Upper lobe of left lung (tissue), 6 donors: ENCODE data around the gene MRAP. TPM values are rescaled to one million over a fixed set of nuclear protein-coding genes. Genes with fewer than 3 reads are reported as not detected.

ENCODE experiments used
- ATAC-seq, 2 donors: fragments of 200-7000 bp; cut with Tn5 transposase; one replicate each; pipeline ENCODE4 v1.9.1; 2022; ENCODE audit warnings: mild to moderate bottlenecking in 2 of 2, moderate library complexity in 2 of 2; ENCODE audit not compliant: low FRiP score in 2 of 2
- DNase-seq, 2 donors: peaks; one replicate each; pipeline ENCODE4 v3.0.0-alpha.2; 2019 to 2020
- H3K27ac ChIP-seq, 4 donors: fragments of 200-600 bp; sonication (generic); one replicate each; pipeline ENCODE4 v1.5.1; 2016 to 2019
- H3K27me3 ChIP-seq, 4 donors: fragments of 200-600 bp; sonication (generic); one replicate each; pipeline ENCODE4 v1.5.1; 2017 to 2019
- H3K36me3 ChIP-seq, 4 donors: fragments of 200-600 bp; sonication (generic); one replicate each; pipeline ENCODE4 v1.5.1; 2016 to 2019
- H3K4me1 ChIP-seq, 4 donors: fragments of 200-600 bp; sonication (generic); one replicate each; pipeline ENCODE4 v1.5.1; 2018 to 2019
- H3K4me3 ChIP-seq, 4 donors: fragments of 200-600 bp; sonication (generic); one replicate each; pipeline ENCODE4 v1.5.1; 2017 to 2019; ENCODE audit warnings: mild to moderate bottlenecking in 2 of 4, moderate library complexity in 1 of 4
- H3K9me3 ChIP-seq, 4 donors: fragments of 200-600 bp; sonication (generic); one replicate each; pipeline ENCODE4 v1.5.1; 2018 to 2019
- CTCF ChIP-seq, 6 experiments: fragments of 450-650 bp in 4 of 6; fragments of 200-600 bp in 2 of 6; sonication (generic) in 2 of 6; IDR thresholded peaks; one replicate each; pipeline ENCODE4 v1.5.1; 2016 to 2019; ENCODE audit warnings: antibody characterized with exemption in 6 of 6
- EP300 ChIP-seq, 4 donors: sonication (generic); formaldehyde crosslinking; IDR thresholded peaks; one replicate each; pipeline ENCODE4 v1.5.1; 2017; ENCODE audit warnings: antibody characterized with exemption in 4 of 4, control low read depth in 2 of 4
- POLR2A ChIP-seq, 4 donors: fragments of 450-650 bp; IDR thresholded peaks; one replicate each; pipeline ENCODE4 v1.5.1; 2016 to 2017; ENCODE audit warnings: antibody characterized with exemption in 4 of 4, mild to moderate bottlenecking in 2 of 4
- POLR2AphosphoS5 ChIP-seq, 2 donors: sonication (generic); formaldehyde crosslinking; IDR thresholded peaks; one replicate each; pipeline ENCODE4 v1.5.1; 2017; ENCODE audit warnings: antibody characterized with exemption in 2 of 2
- WGBS, 2 donors: methylation state at CpG; one replicate each; pipeline ENCODE4 v1.1.5; 2017 to 2018; 5-methylcytosine and 5-hydroxymethylcytosine counted together
- total RNA-seq, 6 donors: library from RNA; depleted of rRNA in 4 of 6; stranded (reverse); fragments of >200 nt in 4 of 6; gene quantifications; one replicate each; pipeline versions ENCODE4 v1.1.0 to v1.2.1, GENCODE V29; 2016 to 2021
- donor health status: DM: no; HTN: no; CAD: no; lungs with moderate emphysema.
- donor health status: DM: no; HTN: yes; CAD: no; lungs with severe emphysema.

The MRAP gene
- total RNA-seq, 6 donors from 2014 or later, result 0.46 to 2.3 (median 0.54) TPM; not detected in 3

GRCh38 chr21:32285476-32285875, 13.2 kb upstream of the MRAP start:
- no peaks in the 10 kb centered on the region for H3K36me3 ChIP-seq
- ATAC-seq (no peak), DNase-seq (no peak)
- H3K4me1 ChIP-seq, result no peaks in the 10 kb centered on the region
- no peaks in the 10 kb centered on the region for H3K9me3 ChIP-seq
- H3K27me3 ChIP-seq, result no peaks in the 10 kb centered on the region
- no peak overlapping the region for H3K27ac ChIP-seq
- no peak for TF ChIP-seq POLR2AphosphoS5 (IDR thresholded peaks at IDR 0.05)
- no peak for TF ChIP-seq EP300 (IDR thresholded peaks at IDR 0.05)
- no peak for TF ChIP-seq CTCF (IDR thresholded peaks at IDR 0.05)
- TF ChIP-seq POLR2A (IDR thresholded peaks at IDR 0.05), result no peak
- WGBS, 2 donors, result 94 to 98% methylated on average over 4 of the region's 4 CpGs
- no peak overlapping the region for H3K4me3 ChIP-seq

- Histone ChIP-seq H3K9me3 (no peaks in the 10 kb centered on the region), H3K27ac (peak overlapping the region in 3 of 4 donors; percentile 19 to 64 (median 32)), H3K4me3 (no peak overlapping the region), H3K36me3 (no peaks in the 10 kb centered on the region), H3K4me1 (no peaks in the 10 kb centered on the region), H3K27me3 (no peaks in the 10 kb centered on the region)
- no peak for TF ChIP-seq CTCF (IDR thresholded peaks at IDR 0.05)
- TF ChIP-seq POLR2AphosphoS5 (IDR thresholded peaks at IDR 0.05), result no peak
- ATAC-seq (no peak), DNase-seq (no peak)
- WGBS, 2 donors, result 94 to 98% methylated on average over 7 of the region's 7 CpGs
Observed at GRCh38 chr21:32297449-32297848, 1.2 kb upstream of the MRAP start.

- 64 to 79% methylated on average over 6 of the region's 6 CpGs for WGBS, 2 donors
- Histone ChIP-seq H3K9me3 (no peaks in the 10 kb centered on the region), H3K4me1 (no peaks in the 10 kb centered on the region), H3K36me3 (no peaks in the 10 kb centered on the region), H3K27ac (peak overlapping the region in 3 of 4 donors; percentile 20 to 64 (median 32)), H3K27me3 (no peaks in the 10 kb centered on the region), H3K4me3 (no peak overlapping the region)
- ATAC-seq (peak in 1 of 2 donors; percentile 29), DNase-seq (no peak)
- no peak for TF ChIP-seq CTCF (IDR thresholded peaks at IDR 0.05)
- TF ChIP-seq POLR2A (IDR thresholded peaks at IDR 0.05), result no peak
- no peak for TF ChIP-seq EP300 (IDR thresholded peaks at IDR 0.05)
- no peak for TF ChIP-seq POLR2AphosphoS5 (IDR thresholded peaks at IDR 0.05)
Observed at GRCh38 chr21:32298148-32298559, 501 bp upstream of the MRAP start.

- Histone ChIP-seq H3K4me3 (no peak overlapping the region), H3K9me3 (no peaks in the 10 kb centered on the region), H3K27me3 (no peaks in the 10 kb centered on the region), H3K36me3 (no peaks in the 10 kb centered on the region), H3K4me1 (no peaks in the 10 kb centered on the region), H3K27ac (no peak overlapping the region)
- TF ChIP-seq POLR2AphosphoS5 (IDR thresholded peaks at IDR 0.05) (no peak), EP300 (IDR thresholded peaks at IDR 0.05) (no peak), CTCF (IDR thresholded peaks at IDR 0.05) (no peak), POLR2A (IDR thresholded peaks at IDR 0.05) (no peak)
- ATAC-seq (no peak), DNase-seq (no peak)
- 79 to 81% methylated on average over 6 of the region's 6 CpGs for WGBS, 2 donors
Observed at GRCh38 chr21:32299695-32300094, 1.0 kb downstream of the MRAP start.

- no peaks in the 10 kb centered on the region for H3K36me3 ChIP-seq
- no peaks in the 10 kb centered on the region for H3K27me3 ChIP-seq
- no peaks in the 10 kb centered on the region for H3K9me3 ChIP-seq
- 89 to 94% methylated on average over 41 of the region's 41 CpGs for WGBS, 2 donors
- DNase-seq (no peak), ATAC-seq (no peak)
- H3K4me3 ChIP-seq, result no peak overlapping the region
- H3K4me1 ChIP-seq, result no peaks in the 10 kb centered on the region
- no peak overlapping the region for H3K27ac ChIP-seq
- TF ChIP-seq EP300 (IDR thresholded peaks at IDR 0.05), result no peak
- no peak for TF ChIP-seq POLR2AphosphoS5 (IDR thresholded peaks at IDR 0.05)
- TF ChIP-seq POLR2A (IDR thresholded peaks at IDR 0.05), result no peak
- no peak for TF ChIP-seq CTCF (IDR thresholded peaks at IDR 0.05)
Observed at GRCh38 chr21:32300117-32300681, 1.5 kb downstream of the MRAP start.
